HepG2 (cell line): ENCODE measurements around the gene PLA2G4D. TPM values are rescaled to one million over a fixed set of nuclear protein-coding genes. Genes with fewer than 3 reads are reported as not detected.
A peak's percentile ranks its signal among the peaks of the same experiment; 100 is the strongest.

Source experiments
- ATAC-seq: fragments of 200-7000 bp; cut with Tn5 transposase; 3 replicates; pipeline ENCODE4 v1.9.1; 2020; ENCODE audit warnings: mild to moderate bottlenecking, moderate library complexity
- BruUV-seq: library from RNA; stranded (reverse); fragments of 400-500 nt; replicated peaks from 2 replicates; lab custom pipeline; 2021; lab: Mats Ljungman, UMichigan
- CTCF ChIA-PET: fragments of 300-600 bp; formaldehyde crosslinking; extraction: SDS; loops from one replicate; lab custom pipeline; 2021; ENCODE audit warnings: low total read pairs, inconsistent platforms, low intra/inter-chr PET ratio; lab: Yijun Ruan, JAX
- POLR2A ChIA-PET: fragments of 350-600 bp; sonication (Branson Sonifier 250); formaldehyde crosslinking; loops from one replicate; lab custom pipeline; 2020; ENCODE audit warnings: antibody characterized with exemption, inconsistent platforms; lab: Yijun Ruan, JAX
- DNase-seq: peaks from one replicate; pipeline ENCODE4 v3.0.0-alpha.2; 2015; ENCODE audit warnings: low spot score
- FAIRE-seq: peaks from 3 replicates; lab custom pipeline; 2011; peaks lifted over from hg19 to GRCh38; lab: Jason Lieb, UNC
- H2AFZ ChIP-seq: one replicate; pipeline ENCODE4 v1.6.1; 2011; ENCODE audit warnings: low read length, inconsistent platforms
- H3K27ac ChIP-seq: fragments of 300-600 bp; 3 replicates; pipeline ENCODE4 v1.8.0; 2011; ENCODE audit warnings: mixed run types, mild to moderate bottlenecking, mixed read lengths, low read length, inconsistent platforms; ENCODE audit not compliant: insufficient read depth; ENCODE audit errors: extremely low read length
- H3K27me3 ChIP-seq, 2 experiments: fragments of 200-600 bp in 1 of 2; 2 replicates in 1 of 2; 3 replicates in 1 of 2; pipeline versions ENCODE4 v1.6.0 to v1.8.0; 2011; ENCODE audit warnings: low read length in 2 of 2, mild to moderate bottlenecking in 2 of 2, moderate library complexity in 2 of 2, inconsistent platforms in 1 of 2; ENCODE audit not compliant: insufficient read depth in 2 of 2, control insufficient read depth in 1 of 2
- H3K36me3 ChIP-seq, 2 experiments: fragments of 200-600 bp in 1 of 2; replicated peaks in 1 of 2; 2 replicates in 1 of 2; 3 replicates in 1 of 2; pipeline versions ENCODE4 v1.5.1 to v1.8.0; 2011; ENCODE audit warnings: low read length in 2 of 2, inconsistent platforms in 1 of 2; ENCODE audit not compliant: insufficient read depth in 2 of 2, control insufficient read depth in 1 of 2
- H3K4me1 ChIP-seq: 2 replicates; pipeline ENCODE4 v1.5.1; 2012; ENCODE audit warnings: low read length, inconsistent platforms; ENCODE audit not compliant: insufficient read depth
- H3K4me2 ChIP-seq: 2 replicates; pipeline ENCODE4 v1.6.0; 2011; ENCODE audit warnings: low read depth, low read length, inconsistent platforms
- H3K4me3 ChIP-seq, 3 experiments: fragments of 200-600 bp in 1 of 3; sonication (generic), shearing (Covaris generic) in 1 of 3; replicated peaks in 1 of 3; 2 replicates each; pipeline ENCODE4 v1.5.1; 2011 to 2016; ENCODE audit warnings: low read length in 3 of 3, inconsistent platforms in 2 of 3, low read depth in 2 of 3, mild to moderate bottlenecking in 2 of 3, control low read depth in 1 of 3, mixed read lengths in 1 of 3; ENCODE audit not compliant: insufficient read depth in 1 of 3
- H3K79me2 ChIP-seq: one replicate; pipeline ENCODE4 v1.6.1; 2011; ENCODE audit warnings: low read length, inconsistent platforms; ENCODE audit not compliant: insufficient read depth
- H3K9ac ChIP-seq: 2 replicates; pipeline ENCODE4 v1.6.0; 2011; ENCODE audit warnings: mild to moderate bottlenecking, low read depth, low read length, inconsistent platforms; ENCODE audit not compliant: insufficient read depth
- H3K9me3 ChIP-seq: 2 replicates; pipeline ENCODE4 v1.5.1; 2012; ENCODE audit warnings: mild to moderate bottlenecking, low read length
- H4K20me1 ChIP-seq: 2 replicates; pipeline ENCODE4 v1.6.0; 2011; ENCODE audit warnings: inconsistent platforms, mild to moderate bottlenecking, low read length, moderate library complexity; ENCODE audit not compliant: insufficient read depth
- ETV5 ChIP-seq: IDR thresholded peaks from 2 replicates; pipeline ENCODE4 v1.6.1; 2018; ENCODE audit warnings: missing biosample characterization, missing genetic modification reagents, inconsistent platforms, borderline replicate concordance
- FOXA1 ChIP-seq, 2 experiments: fragments of 450-650 bp in 1 of 2; sonication (generic) in 1 of 2; formaldehyde crosslinking in 1 of 2; IDR thresholded peaks; 2 replicates each; pipeline versions ENCODE4 v1.4.0 to v1.6.1; 2016 to 2020; ENCODE audit warnings: missing genetic modification reagents in 1 of 2
- HDAC1 ChIP-seq: sonication (generic); formaldehyde crosslinking; IDR thresholded peaks from 2 replicates; pipeline ENCODE4 v1.5.1; 2020; ENCODE audit warnings: mild to moderate bottlenecking, missing genetic modification reagents
- HIVEP1 ChIP-seq: sonication (generic); formaldehyde crosslinking; IDR thresholded peaks from 2 replicates; pipeline ENCODE4 v1.4.0; 2020; ENCODE audit warnings: mild to moderate bottlenecking, missing genetic modification reagents
- KDM2A ChIP-seq: sonication (generic); formaldehyde crosslinking; IDR thresholded peaks from 2 replicates; pipeline ENCODE4 v1.4.0; 2020; ENCODE audit warnings: low read depth, missing genetic modification reagents, borderline replicate concordance
- NFKB2 ChIP-seq: sonication (generic); formaldehyde crosslinking; IDR thresholded peaks from 2 replicates; pipeline ENCODE4 v1.4.0; 2020; ENCODE audit warnings: missing genetic modification reagents, borderline replicate concordance
- NONO ChIP-seq, 2 experiments: fragments of 450-650 bp in 1 of 2; sonication (generic) in 1 of 2; formaldehyde crosslinking in 1 of 2; IDR thresholded peaks in 1 of 2; conservative IDR thresholded peaks in 1 of 2; 2 replicates each; pipeline versions ENCODE4 v1.6.1 to v1.8.0; 2017 to 2022; ENCODE audit warnings: mild to moderate bottlenecking in 1 of 2, missing genetic modification reagents in 1 of 2, moderate library complexity in 1 of 2
- NR2F1 ChIP-seq, 2 experiments: fragments of 450-650 bp in 1 of 2; formaldehyde crosslinking in 1 of 2; IDR thresholded peaks; 2 replicates each; pipeline versions ENCODE4 v1.5.0 to v1.6.1; 2016 to 2020; ENCODE audit warnings: mild to moderate bottlenecking in 1 of 2, missing compliant biosample characterization in 1 of 2, missing genetic modification reagents in 1 of 2, moderate library complexity in 1 of 2
- RAD21 ChIP-seq: fragments of 450-650 bp; formaldehyde crosslinking; IDR thresholded peaks from 2 replicates; pipeline ENCODE4 v1.5.0; 2020; ENCODE audit warnings: mild to moderate bottlenecking
- RARA ChIP-seq: IDR thresholded peaks from 2 replicates; pipeline ENCODE4 v1.6.1; 2016; ENCODE audit warnings: missing genetic modification reagents, missing compliant biosample characterization
- RXRA ChIP-seq: sonication (generic); formaldehyde crosslinking; IDR thresholded peaks from 2 replicates; pipeline ENCODE4 v1.5.1; 2020; ENCODE audit warnings: missing genetic modification reagents
- ZFP36L1 ChIP-seq: sonication (generic); formaldehyde crosslinking; IDR thresholded peaks from 2 replicates; pipeline ENCODE4 v1.8.0; 2022; ENCODE audit warnings: mild to moderate bottlenecking, missing genetic modification reagents, moderate library complexity
- ZNF362 ChIP-seq: sonication (generic); formaldehyde crosslinking; IDR thresholded peaks from 2 replicates; pipeline ENCODE4 v1.4.0; 2020; ENCODE audit warnings: missing genetic modification reagents, mild to moderate bottlenecking, borderline replicate concordance
- ZNF609 ChIP-seq: sonication (generic); formaldehyde crosslinking; IDR thresholded peaks from 2 replicates; pipeline ENCODE4 v1.4.0; 2020; ENCODE audit warnings: mild to moderate bottlenecking, missing genetic modification reagents, borderline replicate concordance
- ZNF788 ChIP-seq: sonication (generic); formaldehyde crosslinking; IDR thresholded peaks from 2 replicates; pipeline ENCODE4 v1.5.0; 2020; ENCODE audit warnings: mild to moderate bottlenecking, missing genetic modification reagents, borderline replicate concordance
- WGBS: methylation state at CpG from one replicate; pipeline ENCODE4 v1.1.6; 2017; ENCODE audit warnings: low lambda C conversion rate; 5-methylcytosine and 5-hydroxymethylcytosine counted together
- in situ Hi-C: cut with HindIII; loops from 2 replicates; pipeline ENCODE4 v1.10.0; 2017; ENCODE audit warnings: low pct_unique_long_range_greater_than_20kb; ENCODE audit not compliant: extremely low pct_ligation_motif_present
- intact Hi-C: fragments of 100-400 bp; cut with micrococcal nuclease; formaldehyde crosslinking; loops from one replicate; pipeline ENCODE4 v1.10.0; 2022; ENCODE audit not compliant: unreplicated experiment
- polyA plus RNA-seq, 8 experiments: library from polyadenylated mRNA; depleted of rRNA in 3 of 8; stranded (reverse) in 7 of 8; unstranded in 1 of 8; fragments of >200 nt; fragmentation: Illumina TruSeq in 4 of 8; extraction: Trizol in 4 of 8; gene quantifications; 2 replicates each; pipeline versions ENCODE4 v1.2.1 to v1.2.3, GENCODE V29; 2011 to 2016; ENCODE audit warnings: low read depth in 4 of 8, missing spikeins in 1 of 8, mixed read lengths in 1 of 8; ENCODE audit not compliant: insufficient read depth in 1 of 8
- total RNA-seq, 5 experiments: library from RNA; depleted of rRNA; stranded (reverse); fragments of >200 nt; fragmentation: Illumina TruSeq; extraction: Trizol; gene quantifications; 2 replicates each; pipeline ENCODE4 v1.2.3, GENCODE V29; 2016; ENCODE audit warnings: low read depth in 1 of 5

Gene PLA2G4D
- total and polyA plus RNA-seq, 2 of the 13 experiments (the other 11 are each of a cell fraction or from before 2014, with no cell fraction given): 0.04 to 0.21 TPM

- TF ChIP-seq ZNF362 (CRISPR knock-in tag): no peak
- TF ChIP-seq ZFP36L1: no peak
Measured at GRCh38 chr15:42085236-42085605, 9.1 kb downstream of the PLA2G4D start (continued).

GRCh38 chr15:42084465-42085235 is 9.7 kb downstream of the PLA2G4D start:
- H4K20me1 ChIP-seq: no peaks in the 10 kb centered on the region
- H3K9ac ChIP-seq: no peak overlapping the region
- no TSS peak for BruUV-seq
- peak overlapping the region; percentile 69 for H2AFZ ChIP-seq
- intact Hi-C loops (loop anchor here (1.0 kb wide), 2 partner anchors 18 to 95 kb away; no protein-coding TSS in a partner anchor), in situ Hi-C loops (no loop called here)
- peaks cover 24% of the 10 kb centered on the region for H3K4me1 ChIP-seq
- H3K27ac ChIP-seq: no peak overlapping the region
- H3K4me2 ChIP-seq: peak overlapping the region; percentile 87
- CTCF ChIA-PET: interaction anchor here (1.4 to 2.5 kb wide), 3 partner anchors 18 to 95 kb away, joined by 5 to 18 read pairs (median 16); no protein-coding TSS in a partner anchor
- H3K36me3 ChIP-seq: no peaks in the 10 kb centered on the region
- no peaks in the 10 kb centered on the region for H3K79me2 ChIP-seq
- H3K4me3 ChIP-seq: peak overlapping the region; percentile 11 to 65 (median 32); a peak in 5 of 6 replicates
- FAIRE-seq: peak; percentile 78
- 18% methylated on average over 8 of the region's 29 CpGs for WGBS
- POLR2A ChIA-PET: interaction anchor here (1.4 to 1.5 kb wide), 2 partner anchors 8 to 95 kb away, joined by 4 read pairs; no protein-coding TSS in a partner anchor
- no peaks in the 10 kb centered on the region for H3K9me3 ChIP-seq
- H3K27me3 ChIP-seq: peaks cover 12 to 71% of the 10 kb centered on the region in 2 experiments
- peak; percentile 46 for DNase-seq
- peak; percentile 89 for ATAC-seq
- TF ChIP-seq HIVEP1 (no peak), RAD21 (peak; percentile 91), RXRA (CRISPR knock-in tag) (peak; percentile 26; the same call in 1 of the 2 replicates), KDM2A (CRISPR knock-in tag) (peak; percentile 69; the same call in 1 of the 2 replicates), ZNF609 (CRISPR knock-in tag) (no peak), HDAC1 (CRISPR knock-in tag) (peak; percentile 52; the same call in 1 of the 2 replicates), NONO (IDR thresholded peaks at IDR 0.05) (no peak), NONO (CRISPR knock-in tag; conservative IDR thresholded peaks at IDR 0.05) (0 out of 2 replicates have a peak, but pooled peaks have one; percentile 53), RARA (CRISPR knock-in tag) (0 out of 2 replicates have a peak, but pooled peaks have one; percentile 6), NFKB2 (0 out of 2 replicates have a peak, but pooled peaks have one; percentile 42), ZNF788 (peak; percentile 64; the same call in 1 of the 2 replicates), FOXA1 (IDR thresholded peaks at IDR 0.05) (no peak), FOXA1 (CRISPR knock-in tag; IDR thresholded peaks at IDR 0.05) (no peak), NR2F1 (CRISPR knock-in tag; IDR thresholded peaks at IDR 0.05) (0 out of 4 replicates have a peak, but pooled peaks of 1 of the 2 experiments have one; percentile 21), ETV5 (CRISPR knock-in tag) (peak; percentile 14; the same call in 1 of the 2 replicates)
